HFF-Myc (cell line): ENCODE measurements around the gene PLCE1.

ENCODE experiments used
- DNase-seq: peaks from one replicate; pipeline ENCODE4 v3.0.0-alpha.2; 2011; ENCODE audit warnings: low read depth; ENCODE audit errors: extremely low read depth
- H3K4me3 ChIP-seq: replicated peaks from 2 replicates; pipeline ENCODE4 v1.5.1; 2011; ENCODE audit warnings: low read depth, mild to moderate bottlenecking, control low read depth, low read length
- CTCF ChIP-seq: IDR thresholded peaks from 2 replicates; pipeline ENCODE4 v1.5.1; 2012; ENCODE audit warnings: mild to moderate bottlenecking, low read depth, low read length, control low read depth; ENCODE audit errors: missing control alignments

The PLCE1 gene

DNA sequence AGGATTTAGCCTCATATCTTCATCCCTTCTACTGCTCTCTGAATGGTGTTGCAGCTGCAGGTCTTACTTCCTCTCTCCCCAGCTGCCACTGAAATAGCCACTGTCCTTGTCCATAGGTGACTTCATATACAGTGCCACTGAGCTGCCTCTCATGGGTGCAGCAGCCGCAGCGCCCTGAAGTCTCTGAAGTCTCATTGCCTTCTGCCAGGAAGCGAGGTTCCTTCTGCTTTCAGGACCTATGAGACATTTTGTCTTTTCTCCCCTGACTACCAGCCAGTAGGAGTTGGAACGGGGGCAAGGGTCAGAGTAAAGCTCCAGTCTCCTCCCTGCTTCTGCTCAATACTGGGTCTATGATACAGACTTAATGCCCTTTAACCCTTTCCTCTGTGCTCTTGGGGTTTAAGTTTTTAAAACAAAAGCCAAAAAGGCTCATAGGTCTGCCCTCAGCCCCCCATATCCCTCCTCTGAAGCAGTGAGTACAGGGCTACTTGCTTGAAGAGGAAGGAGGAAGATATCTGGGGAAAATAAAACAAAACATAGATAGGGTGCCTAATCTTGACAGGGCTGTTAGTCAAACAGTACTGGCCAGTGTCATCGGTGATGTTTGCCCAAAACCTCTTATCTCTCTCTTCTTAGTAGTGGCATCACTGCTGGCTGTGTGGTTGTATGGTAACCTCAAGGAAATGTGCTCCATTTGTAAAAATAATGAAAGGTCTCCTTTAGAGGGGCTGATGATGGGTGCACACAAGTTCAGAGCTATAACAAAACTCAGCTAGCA lies 7.1 kb downstream of the PLCE1 start:
- no peak for TF ChIP-seq CTCF
- no peak for DNase-seq
- no peak overlapping the region for H3K4me3 ChIP-seq

DNA sequence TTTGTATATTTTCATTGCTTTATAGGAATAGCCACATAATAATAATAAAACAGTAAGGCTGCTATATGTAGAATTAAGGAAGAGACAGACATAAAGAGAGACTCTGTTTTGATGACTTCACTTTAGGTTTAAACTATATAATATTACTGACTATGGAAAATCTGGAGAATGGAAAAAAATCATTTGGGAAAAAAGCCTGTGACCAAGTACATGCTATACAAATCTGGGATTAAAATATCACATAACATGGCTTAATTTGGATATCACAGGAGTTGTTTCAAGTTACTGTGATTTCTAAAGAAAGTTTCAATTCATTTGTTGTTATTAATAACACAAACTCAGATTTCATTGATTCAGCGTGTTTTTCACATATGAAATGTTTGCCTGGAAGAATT lies 7.7 kb downstream of the PLCE1 start:
- TF ChIP-seq CTCF: no peak
- H3K4me3 ChIP-seq: no peak overlapping the region
- DNase-seq: no peak

DNA sequence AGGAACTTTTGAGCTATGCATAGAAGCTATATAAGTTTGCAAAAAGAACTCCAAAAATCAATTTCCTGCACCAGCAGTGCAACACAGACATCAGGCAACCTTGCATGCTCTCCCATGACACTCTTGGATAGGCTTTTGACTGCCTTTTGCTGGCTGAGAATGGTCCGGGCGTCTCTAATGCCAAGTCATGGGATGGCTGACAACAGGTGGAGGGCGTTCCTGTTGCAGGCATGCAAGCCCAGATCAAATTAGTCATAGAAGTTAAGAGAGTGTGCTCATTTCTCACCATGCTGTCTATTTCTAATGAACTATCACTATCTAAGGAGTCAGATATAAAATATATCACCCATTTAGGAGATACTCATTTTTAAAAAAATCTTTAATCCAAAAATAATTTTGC lies 8.4 kb downstream of the PLCE1 start:
- no peak for DNase-seq
- TF ChIP-seq CTCF: no peak
- no peak overlapping the region for H3K4me3 ChIP-seq

- no peak for DNase-seq
- no peak for TF ChIP-seq CTCF
- no peak overlapping the region for H3K4me3 ChIP-seq
These were observed 9.8 kb downstream of the PLCE1 start for GRCh38 chr10:94003488-94003887.

GRCh38 chr10:94005050-94005449 lies 11.3 kb downstream of the PLCE1 start:
- no peak overlapping the region for H3K4me3 ChIP-seq
- DNase-seq: no peak
- no peak for TF ChIP-seq CTCF

- H3K4me3 ChIP-seq: no peak overlapping the region
- no peak for TF ChIP-seq CTCF
- DNase-seq: no peak
These were observed 13.1 kb downstream of the PLCE1 start for GRCh38 chr10:94006591-94007550.
